NCI-H146 treated with DMSO at 0.1 percent for 48 hours (cell line): ENCODE measurements around the gene WFDC5.
"Not testable (repeated sequence)": the region's sequence is repeated elsewhere in the genome, so short reads cannot be mapped to it uniquely, and the experiment has no call there.

ENCODE experiments used
- DNase-seq: peaks from one replicate; lab custom pipeline; 2025; ENCODE audit not compliant: unreplicated experiment; lab: John Stamatoyannopoulos, UW

The WFDC5 gene

DNA sequence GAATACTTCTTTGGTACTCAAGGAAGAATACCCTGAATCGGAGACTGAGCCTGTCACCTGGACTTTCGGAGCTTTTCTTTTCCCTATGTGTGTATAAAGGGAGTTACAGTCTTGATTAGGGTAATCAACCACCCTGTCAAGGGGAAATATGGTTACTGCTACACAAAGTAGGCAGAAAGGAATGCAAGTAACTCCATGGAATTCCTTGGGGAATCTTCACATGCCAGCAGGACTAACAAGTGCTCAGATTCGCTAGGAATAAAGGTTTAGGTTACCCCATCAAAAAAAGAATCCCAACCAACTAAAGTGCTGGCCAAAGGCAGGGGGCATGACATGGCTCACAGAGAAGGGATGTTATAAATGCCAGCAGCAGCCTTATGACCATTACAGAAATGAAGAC lies 24.5 kb downstream of the WFDC5 start:
- no peak for DNase-seq

- no peak for DNase-seq
These were observed 26.7 kb downstream of the WFDC5 start for GRCh38 chr20:45088247-45088646.

DNA sequence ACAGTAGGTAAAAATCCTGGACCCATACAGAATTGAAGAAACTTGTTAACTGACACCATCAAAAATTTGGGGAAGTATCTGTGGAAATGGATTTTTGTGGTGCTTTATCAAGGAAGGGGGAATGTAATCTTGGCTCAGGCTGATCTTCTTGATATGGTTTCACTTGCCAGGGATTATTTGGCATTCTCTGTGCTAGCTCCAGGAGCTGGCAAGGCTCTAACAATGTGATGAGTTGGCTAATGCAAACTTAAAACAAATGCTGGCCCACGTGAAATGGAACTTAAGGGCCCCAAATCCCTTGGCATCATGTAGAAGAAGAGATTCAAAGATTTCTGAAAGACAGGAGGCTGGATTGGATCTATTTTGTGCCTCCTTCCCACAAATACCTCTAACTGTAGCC lies 27.2 kb downstream of the WFDC5 start:
- no peak for DNase-seq

DNA sequence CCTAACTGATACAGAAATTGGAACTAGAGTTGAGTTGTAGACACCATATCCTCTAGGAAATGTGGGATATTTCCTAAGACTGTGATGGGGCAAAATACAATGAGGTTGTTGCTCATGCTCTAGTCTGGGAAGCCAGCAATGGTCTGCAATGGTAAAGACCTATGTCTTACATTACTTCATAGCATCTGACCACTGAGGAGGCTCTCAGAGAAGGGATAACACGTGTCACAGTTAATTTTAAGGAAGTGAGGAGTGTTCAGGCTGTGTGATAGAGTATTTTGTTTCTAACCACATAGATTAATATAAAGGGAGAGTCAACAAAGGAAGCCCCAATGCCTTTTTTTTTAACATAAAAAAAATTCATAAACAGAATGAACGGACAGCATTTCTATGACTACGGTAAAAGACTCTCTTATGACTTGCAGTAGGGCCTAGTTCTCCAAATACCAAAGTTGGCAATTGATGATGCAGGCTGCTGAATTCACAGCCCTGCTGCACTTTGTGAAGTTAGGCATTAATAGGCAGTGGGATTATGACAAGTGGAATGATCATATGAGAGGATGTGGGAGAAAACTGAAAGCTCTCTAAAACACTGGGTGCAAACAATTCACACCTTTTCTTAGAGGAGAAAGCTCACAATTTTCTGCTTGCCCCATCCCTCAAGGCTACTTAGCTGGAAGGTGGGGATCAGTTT lies 27.7 kb downstream of the WFDC5 start:
- DNase-seq, result no peak

DNA sequence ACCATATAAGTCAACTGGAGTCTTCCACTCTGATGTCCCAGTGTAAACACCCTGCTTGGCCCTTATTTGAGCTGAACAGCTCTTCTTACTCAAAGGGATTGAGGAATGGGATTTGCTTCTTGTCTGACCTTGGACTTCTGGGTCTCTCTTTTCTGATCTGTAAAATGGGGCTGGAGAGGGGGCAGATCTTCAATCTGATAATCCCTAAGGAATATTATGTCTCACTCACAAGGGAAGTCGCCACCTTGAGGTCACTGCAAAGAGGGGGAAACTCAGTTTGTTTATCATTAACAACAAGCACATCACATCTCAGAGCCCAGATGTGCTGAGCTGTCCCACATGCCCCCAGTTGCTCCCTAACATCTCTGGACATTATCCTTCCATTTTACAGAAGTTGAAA lies 29.1 kb downstream of the WFDC5 start:
- DNase-seq, result no peak

DNA sequence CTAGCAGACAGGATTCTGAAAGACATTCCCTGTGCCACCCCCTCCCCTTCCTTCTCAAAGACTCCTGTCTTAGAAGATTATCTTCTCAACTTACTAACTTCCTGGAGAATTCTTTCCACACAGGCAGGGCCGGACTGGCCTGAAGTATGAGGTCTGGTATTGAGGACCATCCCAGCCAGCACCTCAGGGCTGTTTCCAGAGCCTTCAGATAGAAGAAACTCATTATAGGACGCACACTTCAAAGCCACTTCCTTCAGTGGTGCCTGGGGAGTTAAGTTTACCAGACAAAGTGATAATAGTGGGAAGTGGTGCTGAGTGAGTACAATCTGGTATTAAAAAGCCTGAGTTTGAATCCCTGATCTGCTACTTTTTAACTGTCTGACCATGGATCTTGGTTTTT lies 29.7 kb downstream of the WFDC5 start:
- DNase-seq, result no peak

GRCh38 chr20:45083127-45083526 lies 31.8 kb downstream of the WFDC5 start:
- no peak for DNase-seq

DNA sequence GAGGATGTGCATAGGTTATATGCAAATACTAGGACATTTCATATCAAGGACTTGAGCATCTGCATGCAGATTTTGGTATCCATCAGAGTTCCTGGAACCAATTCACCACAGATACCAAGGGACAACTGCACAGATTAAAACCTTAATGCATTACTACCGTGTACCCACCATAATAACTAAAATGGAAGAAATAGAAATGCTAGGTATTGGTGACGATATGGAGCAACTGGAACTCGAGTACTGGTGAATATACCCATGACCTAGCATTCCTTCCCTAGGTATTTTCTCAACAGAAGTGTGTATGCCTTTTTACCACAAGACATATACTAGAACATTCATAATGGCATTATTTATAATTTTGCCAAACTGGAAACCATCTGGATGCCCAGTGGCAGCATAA lies 32.5 kb downstream of the WFDC5 start:
- DNase-seq, result no peak

DNA sequence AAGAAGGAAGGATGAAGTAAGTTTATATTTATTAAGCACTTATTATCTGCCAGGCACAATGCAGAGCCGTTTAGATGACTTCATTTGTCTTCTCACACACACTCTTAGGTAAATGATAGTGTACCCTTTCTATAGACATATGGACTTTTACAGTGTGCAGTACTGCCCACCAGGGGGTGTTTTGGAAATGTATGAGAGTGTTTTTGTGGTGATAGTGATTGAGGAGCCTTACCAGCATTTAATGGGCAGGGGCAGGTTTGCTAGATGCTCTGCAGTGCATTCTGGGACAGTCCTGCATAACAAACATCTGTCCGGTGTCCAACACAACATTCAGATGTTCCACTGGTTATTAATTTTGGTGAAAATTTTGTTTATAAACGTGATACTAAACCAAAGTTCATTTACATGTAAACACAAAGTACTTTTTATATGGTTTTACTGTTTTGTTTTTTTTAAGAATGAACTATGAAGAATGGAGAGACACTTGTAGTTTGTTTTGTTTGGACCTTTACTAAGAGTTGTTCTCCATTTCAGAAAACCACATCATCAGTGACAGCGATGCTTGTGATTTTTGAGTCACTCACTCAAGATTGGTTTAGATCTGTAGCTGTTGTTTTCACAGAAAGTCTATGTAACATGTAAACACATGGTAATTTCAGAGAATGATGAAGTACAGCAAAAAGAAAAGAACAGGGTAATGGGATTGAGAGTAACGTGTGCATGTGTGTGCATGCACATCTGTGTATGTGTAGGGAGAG lies 33.9 kb downstream of the WFDC5 start:
- DNase-seq, result no peak

DNA sequence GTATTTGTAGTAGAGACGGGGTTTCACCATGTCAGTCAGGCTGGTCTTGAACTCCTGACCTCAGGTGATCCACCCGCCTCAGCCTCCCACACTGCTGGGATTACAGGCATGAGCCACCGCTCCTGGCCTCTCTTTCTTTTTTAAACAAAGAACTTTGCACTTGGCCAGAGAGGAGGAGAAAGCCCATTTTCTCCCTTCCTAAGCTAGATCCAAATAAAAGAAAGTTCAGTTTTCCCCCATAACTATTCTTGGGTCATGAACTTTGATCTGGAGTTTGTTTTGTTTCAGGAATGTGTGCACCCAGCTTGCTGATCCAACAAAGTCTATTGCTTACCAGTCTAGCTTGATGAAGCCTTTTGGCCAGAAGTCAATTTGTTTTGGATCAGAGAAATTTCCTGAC lies 37.4 kb downstream of the WFDC5 start:
- no peak for DNase-seq

DNA sequence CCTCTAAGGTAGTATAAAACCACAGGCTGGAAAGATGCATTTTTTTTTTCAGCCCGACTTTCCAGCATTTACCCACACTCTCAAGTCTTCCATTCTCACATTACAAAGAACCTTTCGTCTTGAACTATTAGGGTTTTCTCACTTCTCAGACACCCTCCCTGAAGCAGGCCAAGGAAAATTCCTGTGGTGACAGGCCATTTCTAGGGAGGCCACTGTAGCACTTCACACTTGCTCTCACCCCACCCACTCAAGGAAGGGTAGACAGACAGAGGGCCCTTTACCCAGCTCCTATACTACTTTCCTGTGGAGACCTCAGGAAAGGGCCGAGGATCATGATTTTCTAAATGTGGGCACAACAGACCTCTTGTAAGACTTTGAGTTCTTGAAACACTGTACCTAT lies 41.8 kb downstream of the WFDC5 start:
- DNase-seq, result no peak

GRCh38 chr20:45072066-45072465 lies 42.9 kb downstream of the WFDC5 start:
- no peak for DNase-seq

GRCh38 chr20:45070932-45071632 lies 43.9 kb downstream of the WFDC5 start:
- DNase-seq, result no peak

GRCh38 chr20:45069261-45069660 lies 45.7 kb downstream of the WFDC5 start:
- DNase-seq, result no peak

DNA sequence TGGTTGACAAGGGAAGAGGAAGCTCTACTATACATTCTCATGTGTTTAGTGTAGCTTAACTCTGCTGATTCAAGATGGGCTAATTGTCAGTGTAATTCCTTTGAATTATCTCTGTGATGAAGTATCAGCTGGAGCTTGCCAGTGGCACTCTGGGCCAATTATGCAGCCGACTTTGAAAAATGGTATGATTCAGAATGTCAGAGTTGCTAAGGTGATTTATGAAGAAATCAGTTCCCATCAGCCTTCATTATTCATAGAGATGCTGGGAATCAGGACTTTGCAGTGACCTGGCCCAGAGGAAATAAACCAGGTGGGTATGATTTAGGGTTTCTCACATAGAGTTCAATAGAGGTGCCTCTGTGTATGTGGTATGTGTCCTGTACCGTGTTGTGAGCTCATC lies 47.4 kb downstream of the WFDC5 start:
- no peak for DNase-seq

- DNase-seq, result no peak
These were observed 47.9 kb downstream of the WFDC5 start for GRCh38 chr20:45067087-45067486.

GRCh38 chr20:45066372-45066771 lies 48.6 kb downstream of the WFDC5 start:
- no peak for DNase-seq

GRCh38 chr20:45064812-45065211 lies 50.2 kb downstream of the WFDC5 start:
- DNase-seq, result no peak

DNA sequence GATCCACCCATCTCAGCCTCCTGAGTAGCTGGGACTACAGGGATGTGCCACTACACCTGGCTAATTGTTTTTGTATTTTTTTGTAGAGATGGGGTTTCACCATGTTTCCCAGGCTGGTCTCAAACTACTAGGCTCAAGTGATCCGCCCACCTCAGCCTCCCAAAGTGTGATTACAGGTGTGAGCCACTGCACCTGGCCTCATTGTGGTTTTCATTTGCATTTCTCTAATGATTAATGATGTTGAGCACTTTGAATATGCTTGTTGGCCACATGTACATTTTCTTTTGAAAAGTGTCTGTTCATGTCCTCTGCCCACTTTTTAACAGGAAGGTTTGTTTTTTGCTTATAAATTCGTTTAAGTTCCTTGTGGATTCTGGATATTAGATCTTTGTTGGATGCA lies 51.9 kb downstream of the WFDC5 start:
- DNase-seq, result not testable (repeated sequence)

GRCh38 chr20:45061244-45061643 lies 53.7 kb downstream of the WFDC5 start:
- DNase-seq, result no peak

DNA sequence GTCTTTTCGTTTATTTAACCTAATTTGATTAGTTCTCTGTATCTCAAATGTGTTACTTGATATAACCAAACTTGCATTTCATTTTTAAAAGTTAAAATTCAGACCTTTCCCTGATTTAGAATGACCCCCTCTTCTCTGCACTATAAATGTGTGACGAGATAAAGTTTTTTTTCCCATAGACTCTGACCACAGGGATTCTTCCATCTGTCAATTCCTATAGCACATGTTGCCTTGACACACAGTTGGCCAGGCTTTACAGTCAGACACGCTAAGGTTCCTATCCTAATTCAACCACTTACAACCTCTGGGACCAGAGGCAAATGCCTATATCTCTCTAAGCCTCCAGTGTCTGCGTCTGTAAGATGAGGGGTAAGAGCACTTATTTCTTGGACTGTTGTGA lies 54.7 kb downstream of the WFDC5 start:
- DNase-seq, result no peak
